Measurements from ENCODE around the gene RALB.
A peak's percentile ranks its signal among the peaks of the same experiment; 100 is the strongest.
"Not testable (repeated sequence)": the region's sequence is repeated elsewhere in the genome, so short reads cannot be mapped to it uniquely, and the experiment has no call there.

RALB gene

DNA sequence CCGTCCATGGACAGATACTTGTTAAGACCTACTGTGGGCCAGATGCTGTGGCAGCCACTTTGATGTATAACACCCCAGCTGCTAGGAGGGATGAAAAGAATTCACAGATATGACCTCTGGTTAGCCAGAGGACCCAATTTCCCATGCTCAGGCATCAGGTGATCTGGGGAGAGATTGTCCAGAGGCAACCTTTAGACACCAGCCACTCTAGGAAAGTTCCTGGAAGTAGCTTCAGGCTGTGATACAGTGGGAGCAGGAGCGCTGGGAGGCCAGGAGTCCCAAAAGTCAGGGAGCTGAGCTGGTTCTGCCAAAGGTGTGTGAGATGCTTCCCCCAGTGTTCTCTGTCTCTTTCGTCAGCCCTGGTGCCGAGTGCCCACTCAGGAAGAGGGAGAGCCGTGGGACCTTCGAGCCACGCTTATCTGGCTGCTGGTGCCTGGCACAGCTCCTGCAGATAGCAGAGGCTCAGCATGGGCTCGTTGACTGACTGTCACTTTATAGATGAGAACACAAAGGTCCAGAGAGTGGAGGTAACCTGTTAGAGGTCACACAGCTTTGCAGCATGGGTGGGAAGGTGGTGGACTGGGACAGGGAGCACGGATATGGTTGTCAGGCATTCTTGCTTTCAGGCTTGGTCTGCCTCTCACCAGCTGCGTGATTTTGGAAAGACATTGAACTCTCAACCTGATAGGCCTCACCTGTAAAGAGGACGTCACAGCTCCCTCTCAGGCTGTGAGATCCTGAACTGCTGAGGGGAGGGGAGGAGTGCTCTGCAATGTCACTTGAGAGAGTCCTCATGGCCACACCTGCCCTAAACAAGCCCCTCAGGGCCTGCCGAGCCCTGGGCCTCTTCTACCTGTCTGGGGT lies 7.8 kb upstream of the RALB start:
- DNase-seq, result no peak

- no peak for DNase-seq
These were observed 6.9 kb upstream of the RALB start for GRCh38 chr2:120245520-120246332.

GRCh38 chr2:120246546-120247300 lies 5.9 kb upstream of the RALB start:
- DNase-seq, result no peak

- no peak for DNase-seq
These were observed 4.8 kb upstream of the RALB start for GRCh38 chr2:120247851-120248250.

DNA sequence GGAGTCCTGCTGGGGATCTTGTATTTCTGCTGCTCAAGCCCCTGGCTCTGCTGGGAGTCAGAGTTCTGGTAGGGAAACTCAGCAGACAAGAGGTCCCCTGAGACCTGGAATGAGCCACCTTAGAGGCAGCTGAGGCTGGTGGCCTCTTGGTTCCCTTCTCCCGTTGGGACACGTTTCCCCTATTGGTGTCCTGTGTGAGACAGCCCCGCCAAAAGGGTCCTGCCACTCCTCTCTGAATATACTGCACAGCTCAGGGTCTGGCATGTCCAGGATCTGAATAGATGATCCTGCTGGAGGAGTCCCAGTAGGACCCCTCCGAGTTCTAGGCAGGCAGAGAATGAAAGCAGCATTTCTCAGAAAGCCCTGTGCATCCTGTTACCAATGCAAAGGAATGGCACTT lies 2.0 kb upstream of the RALB start:
- DNase-seq, result no peak

DNA sequence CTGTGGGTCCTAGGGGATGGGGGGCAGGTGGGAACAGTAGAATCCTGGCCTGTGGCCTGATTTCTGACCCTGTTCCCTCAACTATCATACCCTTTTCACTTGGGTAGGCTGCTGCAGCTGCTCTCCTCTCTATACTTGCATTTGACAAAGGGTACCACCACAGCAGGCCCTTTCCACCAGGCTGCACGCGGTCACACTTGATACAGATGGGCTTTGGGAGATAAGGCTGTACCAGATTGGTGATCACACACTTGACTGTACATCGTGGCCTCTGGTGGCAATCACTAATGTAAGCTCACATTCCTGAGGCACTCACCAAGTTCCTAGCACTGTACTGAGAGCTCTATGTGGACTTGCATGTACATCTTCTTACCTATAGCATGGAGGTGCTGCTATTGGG lies 1.6 kb upstream of the RALB start:
- no peak for DNase-seq

GRCh38 chr2:120251880-120252224 lies 800 bp upstream of the RALB start:
- DNase-seq, result no peak

- DNase-seq, result peak; percentile 59
These were observed 600 bp downstream of the RALB start for GRCh38 chr2:120253021-120253882.

GRCh38 chr2:120254178-120254577 lies 1.5 kb downstream of the RALB start:
- DNase-seq, result no peak

- no peak for DNase-seq
These were observed 2.4 kb downstream of the RALB start for GRCh38 chr2:120255071-120255470.

DNA sequence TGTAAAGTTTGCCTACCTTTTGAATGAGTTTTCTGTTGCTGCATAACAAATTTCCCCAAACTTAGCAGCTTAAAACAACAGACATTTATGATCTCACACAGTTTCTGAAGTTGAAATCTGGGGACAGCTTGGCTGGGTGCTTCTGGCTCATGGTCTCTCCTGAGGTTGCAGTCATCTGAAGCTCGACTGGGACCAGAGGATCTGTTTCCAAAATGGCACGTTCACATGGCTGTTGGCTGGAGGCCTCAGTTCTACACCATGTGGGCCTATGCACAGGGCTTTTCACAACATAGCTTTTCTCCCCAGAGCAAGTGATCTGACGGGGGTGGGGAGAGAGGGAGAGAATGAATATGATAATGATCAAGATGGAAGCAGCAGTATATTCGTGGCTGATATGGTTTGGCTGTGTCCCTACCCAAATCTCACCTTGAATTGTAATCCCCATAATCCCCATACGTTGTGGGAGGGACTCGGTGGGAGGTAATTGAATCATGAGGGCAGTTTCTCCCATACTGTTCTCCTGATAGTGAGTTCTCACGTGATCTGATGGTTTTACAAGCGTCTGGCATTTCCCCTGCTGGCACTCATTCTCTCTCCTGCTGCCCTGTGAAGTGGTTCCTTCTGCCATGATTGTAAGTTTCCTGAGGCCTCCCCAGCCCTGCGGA lies 3.5 kb downstream of the RALB start:
- DNase-seq, result no peak

DNA sequence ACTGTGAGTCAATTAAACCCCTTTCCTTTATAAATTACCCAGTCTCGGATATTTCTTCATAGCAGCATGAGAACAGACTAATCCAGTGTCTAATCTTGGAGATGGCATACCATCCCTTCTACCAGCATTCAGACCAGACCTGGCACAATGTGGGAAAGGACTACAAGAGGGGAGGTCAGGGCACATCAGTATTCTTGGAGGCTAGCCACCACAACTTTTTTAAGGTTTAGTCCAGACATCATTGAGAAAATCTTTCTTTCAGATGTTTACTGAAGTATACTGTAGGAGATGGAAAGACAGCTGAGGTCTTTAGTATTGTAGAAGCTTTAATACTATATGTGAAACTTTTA lies 4.0 kb downstream of the RALB start:
- no peak for DNase-seq

GRCh38 chr2:120257522-120257921 lies 4.9 kb downstream of the RALB start:
- DNase-seq, result no peak

- no peak for DNase-seq
These were observed 5.5 kb downstream of the RALB start for GRCh38 chr2:120258196-120258595.

DNA sequence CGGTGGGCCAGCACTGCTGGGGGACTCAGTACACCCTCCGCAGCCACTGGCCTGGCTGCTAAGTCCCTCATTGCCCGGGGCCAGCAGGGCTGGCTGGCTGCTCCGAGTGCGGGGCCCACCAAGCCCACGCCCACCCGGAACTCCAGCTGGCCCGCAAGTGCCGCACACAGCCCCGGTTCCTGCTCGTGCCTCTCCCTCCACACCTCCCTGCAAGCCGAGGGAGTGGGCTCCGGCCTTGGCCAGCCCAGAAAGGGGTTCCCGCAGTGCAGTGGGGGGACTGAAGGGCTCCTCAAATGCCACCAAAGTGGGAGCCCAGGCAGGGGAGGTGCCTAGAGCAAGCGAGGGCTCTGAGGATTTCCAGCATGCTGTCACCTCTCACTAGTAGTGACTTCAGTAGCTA lies 7.3 kb downstream of the RALB start:
- not testable (repeated sequence) for DNase-seq

GRCh38 chr2:120260736-120261135 lies 8.1 kb downstream of the RALB start:
- DNase-seq, result no peak

DNA sequence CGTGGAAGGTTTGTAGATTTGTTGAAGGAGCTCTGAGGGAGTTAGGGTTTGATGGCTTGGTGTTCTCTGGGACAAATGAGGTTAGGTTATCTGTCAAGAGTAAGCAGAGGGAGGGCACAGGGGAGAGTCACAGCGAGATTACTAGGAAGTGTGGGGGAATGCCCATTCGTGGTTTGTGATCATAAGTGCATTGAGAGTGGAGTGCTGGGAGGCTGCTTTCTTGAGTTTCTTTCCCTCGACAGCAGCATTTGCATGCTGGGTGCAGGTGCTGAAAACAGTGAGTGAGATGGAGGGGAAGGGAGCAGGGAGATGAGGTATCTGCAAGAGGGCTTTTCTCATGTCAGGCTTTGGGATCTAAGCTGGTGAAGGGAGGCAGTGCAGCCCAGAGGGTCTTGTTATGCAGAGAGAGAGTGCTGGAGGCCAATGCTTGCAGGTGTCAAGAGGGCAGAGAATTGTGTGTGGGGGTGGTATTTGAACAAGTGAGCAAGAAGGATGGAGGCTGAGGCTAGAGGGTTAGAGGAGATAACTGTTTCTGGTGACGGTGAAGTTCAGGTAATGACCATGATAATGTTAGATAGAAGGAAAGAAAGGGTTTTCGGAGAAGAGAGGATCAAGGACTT lies 8.8 kb downstream of the RALB start:
- no peak for DNase-seq

DNA sequence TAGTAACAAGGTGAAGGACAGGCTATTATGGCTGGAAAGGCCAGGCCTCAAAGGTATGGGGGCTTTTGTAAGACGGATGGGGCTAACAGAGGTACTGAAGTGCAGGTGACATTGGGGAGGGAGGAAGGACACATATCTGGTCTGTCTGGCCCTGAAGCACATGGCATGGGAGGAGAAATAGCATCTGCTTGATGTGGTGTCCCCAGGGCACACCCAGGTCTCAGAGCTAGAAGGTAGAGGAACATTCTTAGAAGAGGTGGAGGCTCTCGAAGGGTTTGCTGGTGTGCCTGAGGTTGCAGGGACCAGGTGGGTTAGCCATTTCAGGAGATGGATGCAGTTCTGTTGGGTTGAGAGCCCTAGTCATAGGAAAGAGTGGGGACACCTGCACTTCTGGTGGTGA lies 9.5 kb downstream of the RALB start:
- no peak for DNase-seq

DNA sequence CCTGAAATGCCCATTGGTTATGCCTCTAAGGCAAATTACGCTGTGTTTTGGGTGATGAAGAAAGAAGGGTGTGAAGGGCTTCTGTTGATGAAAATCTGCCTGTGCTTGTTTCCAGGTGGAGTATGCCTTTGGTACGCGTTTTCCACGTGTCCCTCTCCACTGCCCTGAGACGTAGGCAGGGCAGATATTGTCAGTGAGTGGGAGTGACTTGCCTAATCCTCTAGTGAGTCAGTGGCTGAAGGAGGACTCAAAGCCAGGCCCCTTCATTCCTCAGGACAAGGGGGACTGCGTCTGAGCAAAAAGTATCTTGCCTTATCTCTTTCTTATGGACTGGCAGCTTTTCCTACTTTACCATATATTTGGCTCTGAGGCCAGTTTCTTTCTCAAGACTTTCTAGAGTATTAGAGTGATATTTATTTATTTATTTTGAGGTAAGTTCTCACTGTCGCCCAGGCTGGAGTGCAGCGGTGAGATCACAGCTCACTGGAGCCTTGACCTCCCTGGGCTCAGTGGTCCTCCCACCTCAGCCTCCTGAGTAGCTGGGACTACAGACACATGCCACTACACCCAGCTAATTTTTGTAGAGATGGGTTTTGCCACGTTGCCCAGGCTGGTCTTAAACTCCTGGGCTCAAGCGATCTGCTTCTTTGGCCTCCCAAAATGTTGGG lies 10.2 kb downstream of the RALB start:
- no peak for DNase-seq

GRCh38 chr2:120265006-120265405 lies 12.4 kb downstream of the RALB start:
- DNase-seq, result no peak

DNA sequence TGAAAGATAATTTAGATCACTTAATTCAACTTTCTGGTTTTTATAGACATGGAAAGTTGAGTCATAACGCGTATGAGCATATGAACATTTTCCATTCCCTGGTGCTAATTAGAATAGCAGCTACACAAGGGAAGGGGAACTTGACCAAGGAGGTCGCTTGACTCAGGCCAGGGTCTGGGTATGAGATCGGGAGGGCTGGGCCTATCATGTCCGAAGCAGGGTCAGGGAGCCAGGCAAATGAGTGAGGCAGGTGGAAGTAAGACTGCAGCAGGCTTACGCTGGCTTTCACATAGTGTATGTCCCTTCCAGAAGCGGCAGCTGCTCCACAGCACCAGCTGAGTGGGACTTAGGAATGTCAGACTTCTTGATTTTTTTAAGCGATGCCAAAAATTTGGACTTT lies 14.7 kb downstream of the RALB start:
- no peak for DNase-seq
